ENCODE data around the gene CNTNAP2. TPM values are rescaled to one million over a fixed set of nuclear protein-coding genes. Genes with fewer than 3 reads are reported as not detected.

CNTNAP2 gene
- total and polyA plus RNA-seq, 2 of the 13 experiments (the other 11 are each of a cell fraction or from before 2014, with no cell fraction given): 0.40 to 0.42 TPM

DNA sequence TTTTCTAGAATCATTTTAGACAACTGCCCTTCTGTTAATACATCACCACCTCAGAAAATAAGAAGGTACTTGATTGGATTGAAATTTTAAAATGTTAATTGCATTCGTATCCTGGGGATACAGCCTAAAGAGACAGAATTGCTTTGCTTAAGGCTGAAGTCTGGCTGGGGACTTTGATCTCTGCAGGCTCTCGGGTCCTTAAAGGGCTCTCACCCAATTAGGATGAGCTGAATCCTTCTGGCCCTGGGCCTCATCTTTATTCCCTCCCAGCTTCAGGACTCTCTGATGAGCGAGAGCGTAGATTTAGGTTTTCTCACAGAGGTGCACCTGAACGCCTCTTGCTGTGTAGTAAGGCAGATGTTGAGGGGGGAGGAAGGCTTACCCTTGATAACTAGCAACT is 1998.7 kb downstream of the CNTNAP2 start (continued):
- TF ChIP-seq, protein P1, sequence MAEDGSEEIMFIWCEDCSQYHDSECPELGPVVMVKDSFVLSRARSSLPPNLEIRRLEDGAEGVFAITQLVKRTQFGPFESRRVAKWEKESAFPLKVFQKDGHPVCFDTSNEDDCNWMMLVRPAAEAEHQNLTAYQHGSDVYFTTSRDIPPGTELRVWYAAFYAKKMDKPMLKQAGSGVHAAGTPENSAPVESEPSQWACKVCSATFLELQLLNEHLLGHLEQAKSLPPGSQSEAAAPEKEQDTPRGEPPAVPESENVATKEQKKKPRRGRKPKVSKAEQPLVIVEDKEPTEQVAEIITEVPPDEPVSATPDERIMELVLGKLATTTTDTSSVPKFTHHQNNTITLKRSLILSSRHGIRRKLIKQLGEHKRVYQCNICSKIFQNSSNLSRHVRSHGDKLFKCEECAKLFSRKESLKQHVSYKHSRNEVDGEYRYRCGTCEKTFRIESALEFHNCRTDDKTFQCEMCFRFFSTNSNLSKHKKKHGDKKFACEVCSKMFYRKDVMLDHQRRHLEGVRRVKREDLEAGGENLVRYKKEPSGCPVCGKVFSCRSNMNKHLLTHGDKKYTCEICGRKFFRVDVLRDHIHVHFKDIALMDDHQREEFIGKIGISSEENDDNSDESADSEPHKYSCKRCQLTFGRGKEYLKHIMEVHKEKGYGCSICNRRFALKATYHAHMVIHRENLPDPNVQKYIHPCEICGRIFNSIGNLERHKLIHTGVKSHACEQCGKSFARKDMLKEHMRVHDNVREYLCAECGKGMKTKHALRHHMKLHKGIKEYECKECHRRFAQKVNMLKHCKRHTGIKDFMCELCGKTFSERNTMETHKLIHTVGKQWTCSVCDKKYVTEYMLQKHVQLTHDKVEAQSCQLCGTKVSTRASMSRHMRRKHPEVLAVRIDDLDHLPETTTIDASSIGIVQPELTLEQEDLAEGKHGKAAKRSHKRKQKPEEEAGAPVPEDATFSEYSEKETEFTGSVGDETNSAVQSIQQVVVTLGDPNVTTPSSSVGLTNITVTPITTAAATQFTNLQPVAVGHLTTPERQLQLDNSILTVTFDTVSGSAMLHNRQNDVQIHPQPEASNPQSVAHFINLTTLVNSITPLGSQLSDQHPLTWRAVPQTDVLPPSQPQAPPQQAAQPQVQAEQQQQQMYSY (CRISPR knock-in tag; IDR thresholded peaks at IDR 0.05): no peak
- TF ChIP-seq, protein P2, sequence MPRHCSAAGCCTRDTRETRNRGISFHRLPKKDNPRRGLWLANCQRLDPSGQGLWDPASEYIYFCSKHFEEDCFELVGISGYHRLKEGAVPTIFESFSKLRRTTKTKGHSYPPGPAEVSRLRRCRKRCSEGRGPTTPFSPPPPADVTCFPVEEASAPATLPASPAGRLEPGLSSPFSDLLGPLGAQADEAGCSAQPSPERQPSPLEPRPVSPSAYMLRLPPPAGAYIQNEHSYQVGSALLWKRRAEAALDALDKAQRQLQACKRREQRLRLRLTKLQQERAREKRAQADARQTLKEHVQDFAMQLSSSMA (CRISPR knock-in tag; IDR thresholded peaks at IDR 0.05): no peak
- TF ChIP-seq SMAD9 (CRISPR knock-in tag; IDR thresholded peaks at IDR 0.05) (no peak), ZSCAN21 (CRISPR knock-in tag; IDR thresholded peaks at IDR 0.05; ENCODE audit: borderline replicate concordance) (no peak), KLF6 (CRISPR knock-in tag; IDR thresholded peaks at IDR 0.05) (no peak), PHF5A (CRISPR knock-in tag; IDR thresholded peaks at IDR 0.05; ENCODE audit: low read depth, unreplicated experiment) (no peak), KDM6A (CRISPR knock-in tag; IDR thresholded peaks at IDR 0.05; ENCODE audit: low read depth) (no peak)
- TF ChIP-seq, protein P3, sequence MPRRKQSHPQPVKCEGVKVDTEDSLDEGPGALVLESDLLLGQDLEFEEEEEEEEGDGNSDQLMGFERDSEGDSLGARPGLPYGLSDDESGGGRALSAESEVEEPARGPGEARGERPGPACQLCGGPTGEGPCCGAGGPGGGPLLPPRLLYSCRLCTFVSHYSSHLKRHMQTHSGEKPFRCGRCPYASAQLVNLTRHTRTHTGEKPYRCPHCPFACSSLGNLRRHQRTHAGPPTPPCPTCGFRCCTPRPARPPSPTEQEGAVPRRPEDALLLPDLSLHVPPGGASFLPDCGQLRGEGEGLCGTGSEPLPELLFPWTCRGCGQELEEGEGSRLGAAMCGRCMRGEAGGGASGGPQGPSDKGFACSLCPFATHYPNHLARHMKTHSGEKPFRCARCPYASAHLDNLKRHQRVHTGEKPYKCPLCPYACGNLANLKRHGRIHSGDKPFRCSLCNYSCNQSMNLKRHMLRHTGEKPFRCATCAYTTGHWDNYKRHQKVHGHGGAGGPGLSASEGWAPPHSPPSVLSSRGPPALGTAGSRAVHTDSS (CRISPR knock-in tag; conservative IDR thresholded peaks at IDR 0.05): no peak
- TF ChIP-seq, protein P4, sequence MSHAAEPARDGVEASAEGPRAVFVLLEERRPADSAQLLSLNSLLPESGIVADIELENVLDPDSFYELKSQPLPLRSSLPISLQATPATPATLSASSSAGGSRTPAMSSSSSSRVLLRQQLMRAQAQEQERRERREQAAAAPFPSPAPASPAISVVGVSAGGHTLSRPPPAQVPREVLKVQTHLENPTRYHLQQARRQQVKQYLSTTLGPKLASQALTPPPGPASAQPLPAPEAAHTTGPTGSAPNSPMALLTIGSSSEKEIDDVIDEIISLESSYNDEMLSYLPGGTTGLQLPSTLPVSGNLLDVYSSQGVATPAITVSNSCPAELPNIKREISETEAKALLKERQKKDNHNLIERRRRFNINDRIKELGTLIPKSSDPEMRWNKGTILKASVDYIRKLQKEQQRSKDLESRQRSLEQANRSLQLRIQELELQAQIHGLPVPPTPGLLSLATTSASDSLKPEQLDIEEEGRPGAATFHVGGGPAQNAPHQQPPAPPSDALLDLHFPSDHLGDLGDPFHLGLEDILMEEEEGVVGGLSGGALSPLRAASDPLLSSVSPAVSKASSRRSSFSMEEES (CRISPR knock-in tag; IDR thresholded peaks at IDR 0.05): no peak
- TF ChIP-seq, protein P5, sequence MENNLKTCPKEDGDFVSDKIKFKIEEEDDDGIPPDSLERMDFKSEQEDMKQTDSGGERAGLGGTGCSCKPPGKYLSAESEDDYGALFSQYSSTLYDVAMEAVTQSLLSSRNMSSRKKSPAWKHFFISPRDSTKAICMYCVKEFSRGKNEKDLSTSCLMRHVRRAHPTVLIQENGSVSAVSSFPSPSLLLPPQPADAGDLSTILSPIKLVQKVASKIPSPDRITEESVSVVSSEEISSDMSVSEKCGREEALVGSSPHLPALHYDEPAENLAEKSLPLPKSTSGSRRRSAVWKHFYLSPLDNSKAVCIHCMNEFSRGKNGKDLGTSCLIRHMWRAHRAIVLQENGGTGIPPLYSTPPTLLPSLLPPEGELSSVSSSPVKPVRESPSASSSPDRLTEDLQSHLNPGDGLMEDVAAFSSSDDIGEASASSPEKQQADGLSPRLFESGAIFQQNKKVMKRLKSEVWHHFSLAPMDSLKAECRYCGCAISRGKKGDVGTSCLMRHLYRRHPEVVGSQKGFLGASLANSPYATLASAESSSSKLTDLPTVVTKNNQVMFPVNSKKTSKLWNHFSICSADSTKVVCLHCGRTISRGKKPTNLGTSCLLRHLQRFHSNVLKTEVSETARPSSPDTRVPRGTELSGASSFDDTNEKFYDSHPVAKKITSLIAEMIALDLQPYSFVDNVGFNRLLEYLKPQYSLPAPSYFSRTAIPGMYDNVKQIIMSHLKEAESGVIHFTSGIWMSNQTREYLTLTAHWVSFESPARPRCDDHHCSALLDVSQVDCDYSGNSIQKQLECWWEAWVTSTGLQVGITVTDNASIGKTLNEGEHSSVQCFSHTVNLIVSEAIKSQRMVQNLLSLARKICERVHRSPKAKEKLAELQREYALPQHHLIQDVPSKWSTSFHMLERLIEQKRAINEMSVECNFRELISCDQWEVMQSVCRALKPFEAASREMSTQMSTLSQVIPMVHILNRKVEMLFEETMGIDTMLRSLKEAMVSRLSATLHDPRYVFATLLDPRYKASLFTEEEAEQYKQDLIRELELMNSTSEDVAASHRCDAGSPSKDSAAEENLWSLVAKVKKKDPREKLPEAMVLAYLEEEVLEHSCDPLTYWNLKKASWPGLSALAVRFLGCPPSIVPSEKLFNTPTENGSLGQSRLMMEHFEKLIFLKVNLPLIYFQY (CRISPR knock-in tag; IDR thresholded peaks at IDR 0.05; ENCODE audit: borderline replicate concordance): no peak
